ENCODE data around the gene WBP4.
A peak's percentile ranks its signal among the peaks of the same experiment; 100 is the strongest.

The WBP4 gene

DNA sequence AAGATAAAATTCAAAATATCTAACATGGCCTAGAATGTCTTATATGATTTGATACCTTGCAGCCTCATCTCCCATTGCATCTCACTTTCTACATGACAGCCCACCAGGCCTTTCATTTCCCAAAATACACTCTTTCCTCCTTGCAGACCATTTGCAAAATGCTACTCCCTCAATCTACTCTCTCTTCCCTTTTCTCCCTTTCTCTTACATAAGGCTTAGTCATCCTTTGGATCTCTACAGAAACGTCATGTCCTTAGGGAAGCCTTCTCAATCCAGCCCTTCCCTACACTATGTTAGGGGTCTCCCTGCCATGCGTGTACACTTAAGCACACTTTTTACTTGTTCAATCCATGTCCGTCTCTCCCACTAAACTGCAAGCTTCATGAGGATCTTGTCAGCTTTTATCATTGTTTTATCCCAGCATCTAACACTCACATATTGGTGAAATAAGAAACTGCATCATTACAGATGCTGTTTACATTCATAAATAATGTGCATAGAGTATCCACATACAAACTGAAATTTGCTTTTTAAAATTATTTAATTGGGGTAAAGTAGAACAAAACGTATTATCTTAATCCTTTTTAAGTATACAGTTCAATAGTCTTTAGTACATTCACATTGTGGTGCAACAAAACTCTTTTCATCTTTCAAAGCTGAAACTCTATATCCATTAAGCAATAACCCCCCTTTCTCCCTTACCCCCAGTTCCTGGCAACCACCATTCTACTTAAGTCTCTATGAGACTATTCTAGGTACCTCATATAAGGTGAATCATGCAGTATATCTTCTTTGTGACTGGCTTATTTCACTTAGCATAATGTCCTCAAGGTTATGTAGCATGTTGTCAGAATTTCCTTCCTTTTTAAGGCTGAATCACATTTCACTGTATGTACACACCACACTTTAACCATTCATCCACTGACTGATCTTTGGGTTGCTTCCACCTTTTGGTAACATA is 11.5 kb upstream of the WBP4 start:
- TF ChIP-seq, protein P1, sequence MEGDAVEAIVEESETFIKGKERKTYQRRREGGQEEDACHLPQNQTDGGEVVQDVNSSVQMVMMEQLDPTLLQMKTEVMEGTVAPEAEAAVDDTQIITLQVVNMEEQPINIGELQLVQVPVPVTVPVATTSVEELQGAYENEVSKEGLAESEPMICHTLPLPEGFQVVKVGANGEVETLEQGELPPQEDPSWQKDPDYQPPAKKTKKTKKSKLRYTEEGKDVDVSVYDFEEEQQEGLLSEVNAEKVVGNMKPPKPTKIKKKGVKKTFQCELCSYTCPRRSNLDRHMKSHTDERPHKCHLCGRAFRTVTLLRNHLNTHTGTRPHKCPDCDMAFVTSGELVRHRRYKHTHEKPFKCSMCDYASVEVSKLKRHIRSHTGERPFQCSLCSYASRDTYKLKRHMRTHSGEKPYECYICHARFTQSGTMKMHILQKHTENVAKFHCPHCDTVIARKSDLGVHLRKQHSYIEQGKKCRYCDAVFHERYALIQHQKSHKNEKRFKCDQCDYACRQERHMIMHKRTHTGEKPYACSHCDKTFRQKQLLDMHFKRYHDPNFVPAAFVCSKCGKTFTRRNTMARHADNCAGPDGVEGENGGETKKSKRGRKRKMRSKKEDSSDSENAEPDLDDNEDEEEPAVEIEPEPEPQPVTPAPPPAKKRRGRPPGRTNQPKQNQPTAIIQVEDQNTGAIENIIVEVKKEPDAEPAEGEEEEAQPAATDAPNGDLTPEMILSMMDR (IDR thresholded peaks at IDR 0.05; ENCODE audit: insufficient read depth, missing control alignments): no peak
- FAIRE-seq (no peak), DNase-seq (ENCODE audit: insufficient read length, low spot score) (no peak)

DNA sequence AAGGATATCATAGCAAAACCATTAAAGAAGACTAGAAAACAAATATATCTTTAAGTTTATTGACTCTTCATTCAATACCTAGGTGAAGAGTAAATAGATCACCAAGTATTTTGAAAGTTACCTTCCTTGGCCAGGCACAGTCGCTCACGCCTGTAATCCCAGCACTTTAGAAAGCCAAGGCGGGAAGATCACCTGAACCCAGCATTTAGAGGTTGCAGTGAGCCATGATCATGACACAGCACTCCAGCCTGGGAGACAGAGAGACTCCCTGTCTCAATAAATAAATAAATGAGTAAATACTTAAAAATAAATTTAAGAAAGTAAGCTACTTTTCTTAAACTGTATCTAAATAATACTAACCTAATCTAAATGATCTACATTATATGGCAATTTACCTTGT is 8.9 kb upstream of the WBP4 start:
- TF ChIP-seq, protein P1 (IDR thresholded peaks at IDR 0.05; ENCODE audit: insufficient read depth, missing control alignments): no peak
- FAIRE-seq (no peak), DNase-seq (ENCODE audit: insufficient read length, low spot score) (no peak)

DNA sequence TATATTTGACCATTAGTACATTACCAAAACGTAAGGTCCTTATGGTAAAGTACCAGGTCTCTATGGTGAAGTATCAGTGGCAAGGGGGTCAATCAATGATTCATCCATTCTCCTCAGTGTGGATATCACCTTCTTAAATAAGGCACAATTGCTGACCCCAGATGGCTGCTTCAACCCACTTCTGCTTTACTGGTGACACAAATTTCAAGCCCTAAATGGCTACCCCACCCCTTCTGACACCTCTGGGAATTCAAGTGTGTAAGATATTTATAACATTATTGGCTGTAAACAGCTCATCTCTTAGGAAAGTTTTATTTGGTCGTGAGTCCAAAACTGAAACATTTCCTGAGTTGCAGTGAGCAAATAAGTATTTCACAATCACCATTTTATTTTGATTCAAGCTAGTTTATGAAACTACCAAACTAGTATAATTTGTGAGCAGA is 7.9 kb upstream of the WBP4 start:
- FAIRE-seq (no peak), DNase-seq (ENCODE audit: insufficient read length, low spot score) (no peak)
- TF ChIP-seq, protein P1 (IDR thresholded peaks at IDR 0.05; ENCODE audit: insufficient read depth, missing control alignments): no peak

DNA sequence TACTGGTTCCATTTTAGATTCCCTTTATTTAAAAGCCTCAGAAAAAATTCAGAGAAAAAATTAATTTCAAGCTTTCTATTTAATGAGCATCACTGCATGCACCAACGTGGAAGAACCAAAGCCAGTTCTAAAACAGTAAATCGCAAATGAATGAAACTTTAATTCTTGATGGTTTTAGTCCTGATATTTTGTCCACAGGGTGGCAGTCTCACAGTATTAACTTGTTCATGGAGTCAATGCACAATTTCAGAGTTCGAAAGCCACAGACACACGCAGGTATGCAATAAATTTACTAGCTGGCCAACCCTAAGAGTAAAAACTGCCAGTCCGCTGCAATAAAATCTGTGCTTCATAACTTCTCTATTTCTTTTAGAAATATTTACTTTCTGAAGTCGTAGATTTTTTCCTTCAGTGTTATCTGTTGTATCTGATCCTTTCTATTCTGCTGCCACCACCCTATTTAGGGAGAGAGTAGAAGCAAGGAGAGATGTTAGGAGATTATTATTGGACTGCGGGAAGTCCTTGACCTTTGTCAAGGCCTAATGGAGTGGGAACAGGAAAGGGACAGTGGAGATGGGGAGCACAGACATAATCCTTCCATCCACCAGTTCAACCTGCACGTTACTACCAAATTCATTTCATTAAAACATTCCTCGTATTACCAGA is 7.0 kb upstream of the WBP4 start:
- DNase-seq (ENCODE audit: insufficient read length, low spot score) (no peak), FAIRE-seq (no peak)
- TF ChIP-seq, protein P1 (IDR thresholded peaks at IDR 0.05; ENCODE audit: insufficient read depth, missing control alignments): peak; percentile 67

DNA sequence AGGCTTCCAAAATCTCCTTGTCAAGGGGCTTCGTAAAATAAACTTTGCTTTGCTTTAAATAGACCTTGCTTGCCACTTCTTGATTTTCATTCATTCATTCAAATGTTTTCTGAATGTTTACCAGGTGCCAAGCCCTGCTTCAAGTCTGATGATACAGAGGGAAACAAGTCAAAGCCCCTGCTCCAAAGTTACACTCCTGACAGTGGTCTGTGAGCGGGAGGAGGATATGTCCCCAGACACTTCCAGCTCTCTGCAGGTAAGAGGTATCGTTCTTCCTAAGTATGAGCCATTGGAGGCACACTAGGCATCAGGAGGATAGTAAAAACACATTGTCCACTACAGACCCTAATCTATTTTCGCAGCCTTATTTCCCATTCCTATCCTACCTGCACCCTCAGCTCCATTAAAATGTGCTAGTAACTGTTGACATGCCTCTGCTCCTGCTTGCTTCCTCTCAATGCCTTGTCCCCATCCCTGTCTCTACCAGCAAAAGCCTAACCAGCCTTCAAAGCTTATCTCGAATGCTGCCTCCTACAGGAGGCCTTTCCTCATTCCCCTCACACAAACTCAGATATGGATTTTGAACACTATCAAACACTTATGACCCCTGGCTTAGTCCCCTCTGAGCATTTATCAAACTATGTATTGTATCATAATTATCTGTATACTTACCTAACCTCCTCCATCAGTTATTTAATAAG is 6.2 kb upstream of the WBP4 start:
- DNase-seq (ENCODE audit: insufficient read length, low spot score) (no peak), FAIRE-seq (no peak)
- TF ChIP-seq, protein P1 (IDR thresholded peaks at IDR 0.05; ENCODE audit: insufficient read depth, missing control alignments): peak; percentile 17

DNA sequence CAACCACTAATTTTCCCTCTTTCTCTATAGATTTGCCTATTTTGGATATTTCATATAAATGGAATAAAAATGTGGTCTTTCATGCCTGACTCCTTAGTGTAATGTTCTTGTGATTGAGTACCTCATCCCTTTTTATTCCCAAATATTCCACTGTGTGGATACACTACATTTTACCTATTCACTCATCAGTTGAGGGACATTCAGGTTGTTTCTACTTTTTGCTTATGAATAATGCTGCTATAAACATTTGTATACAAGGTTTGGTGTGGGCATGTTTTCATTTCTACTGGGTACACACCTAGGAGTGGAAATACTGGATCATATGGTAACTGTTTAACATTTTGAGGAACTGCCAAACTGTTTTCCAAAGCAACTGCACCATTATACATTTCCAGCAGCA is 5.1 kb upstream of the WBP4 start:
- FAIRE-seq (no peak), DNase-seq (ENCODE audit: insufficient read length, low spot score) (no peak)
- TF ChIP-seq, protein P1 (IDR thresholded peaks at IDR 0.05; ENCODE audit: insufficient read depth, missing control alignments): no peak

Data from D721Med (cell line).